Osteoblast (primary cell): ENCODE data around the gene MC2R. TPM values are rescaled to one million over a fixed set of nuclear protein-coding genes. Genes with fewer than 3 reads are reported as not detected.

Experiments
- DNase-seq: peaks from one replicate; pipeline ENCODE4 v3.0.0; 2011; ENCODE audit warnings: low spot score, mixed read lengths; ENCODE audit not compliant: insufficient read length; ENCODE audit errors: missing footprints
- H2AFZ ChIP-seq: 2 replicates; pipeline ENCODE4 v1.6.0; 2011; ENCODE audit warnings: mild to moderate bottlenecking, low read length
- H3K27ac ChIP-seq: 2 replicates; pipeline ENCODE4 v1.5.1; 2011; ENCODE audit warnings: mild to moderate bottlenecking, low read depth, low read length, moderate library complexity
- H3K27me3 ChIP-seq: 2 replicates; pipeline ENCODE4 v1.6.0; 2012; ENCODE audit warnings: mild to moderate bottlenecking, control low read depth, inconsistent platforms, low read length, moderate library complexity; ENCODE audit not compliant: insufficient read depth
- H3K36me3 ChIP-seq: 2 replicates; pipeline ENCODE4 v1.5.1; 2011; ENCODE audit warnings: mild to moderate bottlenecking, low read length, control low read depth, moderate library complexity; ENCODE audit not compliant: insufficient read depth
- H3K4me1 ChIP-seq: 2 replicates; pipeline ENCODE4 v1.5.1; 2011; ENCODE audit warnings: mild to moderate bottlenecking, low read length, control low read depth, moderate library complexity; ENCODE audit not compliant: insufficient read depth
- H3K4me2 ChIP-seq: 2 replicates; pipeline ENCODE4 v1.6.0; 2011; ENCODE audit warnings: mild to moderate bottlenecking, low read length; ENCODE audit not compliant: insufficient read depth
- H3K4me3 ChIP-seq: fragments of 200-600 bp; sonication (generic); 3 replicates; pipeline ENCODE4 v1.5.1; 2012; ENCODE audit warnings: mild to moderate bottlenecking, low read length, inconsistent platforms; ENCODE audit not compliant: insufficient read depth
- H3K79me2 ChIP-seq: 2 replicates; pipeline ENCODE4 v1.6.0; 2012; ENCODE audit warnings: mild to moderate bottlenecking, low read length, control low read depth, inconsistent platforms; ENCODE audit not compliant: insufficient read depth
- H3K9me3 ChIP-seq: 2 replicates; pipeline ENCODE4 v1.5.1; 2011; ENCODE audit warnings: low read depth, low read length, control low read depth
- H4K20me1 ChIP-seq: 2 replicates; pipeline ENCODE4 v1.6.0; 2012; ENCODE audit warnings: mild to moderate bottlenecking, low read length, control low read depth; ENCODE audit not compliant: insufficient read depth
- total RNA-seq: library from RNA; depleted of rRNA; stranded (reverse); fragments of >200 nt; gene quantifications from 2 replicates; pipeline ENCODE4 v1.2.3, GENCODE V29; 2012
- TF ChIP-seq, protein P1 (sequence below): IDR thresholded peaks from 2 replicates; pipeline ENCODE4 v1.5.1; 2011; ENCODE audit warnings: mild to moderate bottlenecking, low read depth, low read length, moderate library complexity; ENCODE audit errors: extremely low read depth

MC2R gene
- total RNA-seq, 1 donor: not detected

GRCh38 chr18:13877157-13877556 is 38.2 kb downstream of the MC2R start:
- TF ChIP-seq, protein P1, sequence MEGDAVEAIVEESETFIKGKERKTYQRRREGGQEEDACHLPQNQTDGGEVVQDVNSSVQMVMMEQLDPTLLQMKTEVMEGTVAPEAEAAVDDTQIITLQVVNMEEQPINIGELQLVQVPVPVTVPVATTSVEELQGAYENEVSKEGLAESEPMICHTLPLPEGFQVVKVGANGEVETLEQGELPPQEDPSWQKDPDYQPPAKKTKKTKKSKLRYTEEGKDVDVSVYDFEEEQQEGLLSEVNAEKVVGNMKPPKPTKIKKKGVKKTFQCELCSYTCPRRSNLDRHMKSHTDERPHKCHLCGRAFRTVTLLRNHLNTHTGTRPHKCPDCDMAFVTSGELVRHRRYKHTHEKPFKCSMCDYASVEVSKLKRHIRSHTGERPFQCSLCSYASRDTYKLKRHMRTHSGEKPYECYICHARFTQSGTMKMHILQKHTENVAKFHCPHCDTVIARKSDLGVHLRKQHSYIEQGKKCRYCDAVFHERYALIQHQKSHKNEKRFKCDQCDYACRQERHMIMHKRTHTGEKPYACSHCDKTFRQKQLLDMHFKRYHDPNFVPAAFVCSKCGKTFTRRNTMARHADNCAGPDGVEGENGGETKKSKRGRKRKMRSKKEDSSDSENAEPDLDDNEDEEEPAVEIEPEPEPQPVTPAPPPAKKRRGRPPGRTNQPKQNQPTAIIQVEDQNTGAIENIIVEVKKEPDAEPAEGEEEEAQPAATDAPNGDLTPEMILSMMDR: no peak
- DNase-seq: no peak
- H2AFZ ChIP-seq: no peak overlapping the region
- no peaks in the 10 kb centered on the region for H3K79me2 ChIP-seq
- no peaks in the 10 kb centered on the region for H3K27me3 ChIP-seq
- H3K4me2 ChIP-seq: no peak overlapping the region
- H4K20me1 ChIP-seq: no peaks in the 10 kb centered on the region
- H3K36me3 ChIP-seq: no peaks in the 10 kb centered on the region
- H3K9me3 ChIP-seq: no peaks in the 10 kb centered on the region
- H3K27ac ChIP-seq: no peak overlapping the region
- no peak overlapping the region for H3K4me3 ChIP-seq
- H3K4me1 ChIP-seq: no peaks in the 10 kb centered on the region

DNA sequence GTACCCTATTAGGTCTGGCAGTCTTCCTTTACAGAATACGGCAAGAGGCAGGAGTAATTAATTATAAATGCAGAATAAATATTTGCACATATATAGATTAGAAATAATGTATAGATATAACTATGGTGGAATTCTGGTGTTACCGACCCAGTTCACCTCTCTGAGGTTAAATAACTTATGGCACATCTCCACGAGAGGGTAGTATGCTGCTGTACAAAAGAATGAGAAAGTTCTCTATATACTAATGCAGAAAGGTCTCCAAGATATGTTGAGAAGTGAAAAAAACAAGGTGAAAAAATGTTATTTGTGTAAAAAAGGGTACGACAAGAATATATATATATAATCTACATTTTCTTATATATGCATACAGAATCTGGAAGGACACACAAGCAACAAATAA is 40.8 kb downstream of the MC2R start:
- TF ChIP-seq, protein P1: no peak
- H3K4me2 ChIP-seq: no peak overlapping the region
- no peaks in the 10 kb centered on the region for H3K36me3 ChIP-seq
- H3K4me3 ChIP-seq: no peak overlapping the region
- no peaks in the 10 kb centered on the region for H3K9me3 ChIP-seq
- peaks cover 2% of the 10 kb centered on the region for H3K27me3 ChIP-seq
- H3K27ac ChIP-seq: no peak overlapping the region
- no peaks in the 10 kb centered on the region for H3K4me1 ChIP-seq
- H4K20me1 ChIP-seq: no peaks in the 10 kb centered on the region
- H2AFZ ChIP-seq: no peak overlapping the region
- no peaks in the 10 kb centered on the region for H3K79me2 ChIP-seq
- DNase-seq: no peak

- TF ChIP-seq, protein P1: no peak
- no peaks in the 10 kb centered on the region for H3K36me3 ChIP-seq
- no peak overlapping the region for H3K27ac ChIP-seq
- H2AFZ ChIP-seq: no peak overlapping the region
- H4K20me1 ChIP-seq: no peaks in the 10 kb centered on the region
- H3K9me3 ChIP-seq: no peaks in the 10 kb centered on the region
- no peaks in the 10 kb centered on the region for H3K4me1 ChIP-seq
- H3K27me3 ChIP-seq: peaks cover 5% of the 10 kb centered on the region
- no peak overlapping the region for H3K4me2 ChIP-seq
- H3K4me3 ChIP-seq: no peak overlapping the region
- no peaks in the 10 kb centered on the region for H3K79me2 ChIP-seq
- DNase-seq: no peak
Observed at GRCh38 chr18:13872932-13873331, 42.4 kb downstream of the MC2R start.

- H3K27ac ChIP-seq: no peak overlapping the region
- no peak overlapping the region for H3K4me2 ChIP-seq
- H3K79me2 ChIP-seq: no peaks in the 10 kb centered on the region
- no peaks in the 10 kb centered on the region for H3K36me3 ChIP-seq
- peaks cover 5% of the 10 kb centered on the region for H3K27me3 ChIP-seq
- DNase-seq: no peak
- H3K4me1 ChIP-seq: no peaks in the 10 kb centered on the region
- TF ChIP-seq, protein P1: no peak
- H3K9me3 ChIP-seq: no peaks in the 10 kb centered on the region
- no peaks in the 10 kb centered on the region for H4K20me1 ChIP-seq
- H2AFZ ChIP-seq: no peak overlapping the region
- H3K4me3 ChIP-seq: no peak overlapping the region
Observed at GRCh38 chr18:13872373-13872772, 43.0 kb downstream of the MC2R start.
